Measurements from ENCODE around the gene KSR1.
"Not testable (repeated sequence)": the region's sequence is repeated elsewhere in the genome, so short reads cannot be mapped to it uniquely, and the experiment has no call there.

Gene KSR1

GRCh38 chr17:27420211-27420950 lies 35.9 kb upstream of the KSR1 start:
- Histone ChIP-seq H3K4me3 (ENCODE audit: low read length) (no peak overlapping the region), H3K27me3 (ENCODE audit: insufficient read depth, low read length) (peaks cover 11% of the 10 kb centered on the region), H2AFZ (ENCODE audit: low read depth, low read length) (no peak overlapping the region), H3K36me3 (ENCODE audit: insufficient read depth, low read length) (no peaks in the 10 kb centered on the region), H3K4me1 (ENCODE audit: insufficient read depth, low read length) (no peaks in the 10 kb centered on the region), H3K9me3 (ENCODE audit: low read length) (no peaks in the 10 kb centered on the region)

GRCh38 chr17:27421111-27421510 lies 35.1 kb upstream of the KSR1 start:
- H3K27me3 ChIP-seq (ENCODE audit: insufficient read depth, low read length) = peaks cover 7% of the 10 kb centered on the region
- H2AFZ ChIP-seq (ENCODE audit: low read depth, low read length) = no peak overlapping the region
- H3K9me3 ChIP-seq (ENCODE audit: low read length) = no peaks in the 10 kb centered on the region
- no peaks in the 10 kb centered on the region for H3K4me1 ChIP-seq (ENCODE audit: insufficient read depth, low read length)
- H3K36me3 ChIP-seq (ENCODE audit: insufficient read depth, low read length) = no peaks in the 10 kb centered on the region
- no peak overlapping the region for H3K4me3 ChIP-seq (ENCODE audit: low read length)

GRCh38 chr17:27421626-27422025 lies 34.6 kb upstream of the KSR1 start:
- not testable (repeated sequence) for H3K9me3 ChIP-seq (ENCODE audit: low read length); H3K4me3 ChIP-seq (ENCODE audit: low read length); H3K27me3 ChIP-seq (ENCODE audit: insufficient read depth, low read length); H2AFZ ChIP-seq (ENCODE audit: low read depth, low read length); H3K36me3 ChIP-seq (ENCODE audit: insufficient read depth, low read length); H3K4me1 ChIP-seq (ENCODE audit: insufficient read depth, low read length)

GRCh38 chr17:27422601-27423000 lies 33.6 kb upstream of the KSR1 start:
- Histone ChIP-seq H3K4me1 (ENCODE audit: insufficient read depth, low read length) (no peaks in the 10 kb centered on the region), H3K36me3 (ENCODE audit: insufficient read depth, low read length) (no peaks in the 10 kb centered on the region), H3K9me3 (ENCODE audit: low read length) (no peaks in the 10 kb centered on the region), H3K27me3 (ENCODE audit: insufficient read depth, low read length) (peaks cover 5% of the 10 kb centered on the region), H2AFZ (ENCODE audit: low read depth, low read length) (no peak overlapping the region), H3K4me3 (ENCODE audit: low read length) (no peak overlapping the region)

- Histone ChIP-seq H3K9me3 (ENCODE audit: low read length) (no peaks in the 10 kb centered on the region), H3K36me3 (ENCODE audit: insufficient read depth, low read length) (no peaks in the 10 kb centered on the region), H3K27me3 (ENCODE audit: insufficient read depth, low read length) (peaks cover 4% of the 10 kb centered on the region), H2AFZ (ENCODE audit: low read depth, low read length) (no peak overlapping the region), H3K4me1 (ENCODE audit: insufficient read depth, low read length) (no peaks in the 10 kb centered on the region), H3K4me3 (ENCODE audit: low read length) (no peak overlapping the region)
Observed at GRCh38 chr17:27423651-27424050, 32.6 kb upstream of the KSR1 start.

GRCh38 chr17:27424516-27424915 lies 31.7 kb upstream of the KSR1 start:
- no peaks in the 10 kb centered on the region for H3K4me1 ChIP-seq (ENCODE audit: insufficient read depth, low read length)
- H2AFZ ChIP-seq (ENCODE audit: low read depth, low read length) = no peak overlapping the region
- H3K9me3 ChIP-seq (ENCODE audit: low read length) = no peaks in the 10 kb centered on the region
- H3K4me3 ChIP-seq (ENCODE audit: low read length) = no peak overlapping the region
- no peaks in the 10 kb centered on the region for H3K36me3 ChIP-seq (ENCODE audit: insufficient read depth, low read length)
- no peaks in the 10 kb centered on the region for H3K27me3 ChIP-seq (ENCODE audit: insufficient read depth, low read length)

- Histone ChIP-seq H3K4me3 (ENCODE audit: low read length) (no peak overlapping the region), H3K9me3 (ENCODE audit: low read length) (no peaks in the 10 kb centered on the region), H2AFZ (ENCODE audit: low read depth, low read length) (no peak overlapping the region), H3K4me1 (ENCODE audit: insufficient read depth, low read length) (no peaks in the 10 kb centered on the region), H3K27me3 (ENCODE audit: insufficient read depth, low read length) (no peaks in the 10 kb centered on the region), H3K36me3 (ENCODE audit: insufficient read depth, low read length) (no peaks in the 10 kb centered on the region)
Observed at GRCh38 chr17:27424941-27425340, 31.3 kb upstream of the KSR1 start.

GRCh38 chr17:27425571-27425970 lies 30.7 kb upstream of the KSR1 start:
- H3K36me3 ChIP-seq (ENCODE audit: insufficient read depth, low read length); H3K27me3 ChIP-seq (ENCODE audit: insufficient read depth, low read length); H3K4me3 ChIP-seq (ENCODE audit: low read length); H3K4me1 ChIP-seq (ENCODE audit: insufficient read depth, low read length); H2AFZ ChIP-seq (ENCODE audit: low read depth, low read length); H3K9me3 ChIP-seq (ENCODE audit: low read length): not testable (repeated sequence)

- H3K27me3 ChIP-seq (ENCODE audit: insufficient read depth, low read length) = no peaks in the 10 kb centered on the region
- H3K36me3 ChIP-seq (ENCODE audit: insufficient read depth, low read length) = no peaks in the 10 kb centered on the region
- H3K4me3 ChIP-seq (ENCODE audit: low read length) = no peak overlapping the region
- no peak overlapping the region for H2AFZ ChIP-seq (ENCODE audit: low read depth, low read length)
- H3K4me1 ChIP-seq (ENCODE audit: insufficient read depth, low read length) = no peaks in the 10 kb centered on the region
- no peaks in the 10 kb centered on the region for H3K9me3 ChIP-seq (ENCODE audit: low read length)
Observed at GRCh38 chr17:27425991-27426390, 30.3 kb upstream of the KSR1 start.

- not testable (repeated sequence) for H2AFZ ChIP-seq (ENCODE audit: low read depth, low read length); H3K9me3 ChIP-seq (ENCODE audit: low read length); H3K27me3 ChIP-seq (ENCODE audit: insufficient read depth, low read length); H3K4me1 ChIP-seq (ENCODE audit: insufficient read depth, low read length); H3K4me3 ChIP-seq (ENCODE audit: low read length); H3K36me3 ChIP-seq (ENCODE audit: insufficient read depth, low read length)
Observed at GRCh38 chr17:27426471-27426870, 29.8 kb upstream of the KSR1 start.

GRCh38 chr17:27427166-27427862 lies 28.9 kb upstream of the KSR1 start:
- not testable (repeated sequence) for H3K9me3 ChIP-seq (ENCODE audit: low read length)

GRCh38 chr17:27428781-27429505 lies 27.3 kb upstream of the KSR1 start:
- Histone ChIP-seq H3K4me1 (ENCODE audit: insufficient read depth, low read length) (no peaks in the 10 kb centered on the region), H2AFZ (ENCODE audit: low read depth, low read length) (no peak overlapping the region), H3K4me3 (ENCODE audit: low read length) (no peak overlapping the region), H3K36me3 (ENCODE audit: insufficient read depth, low read length) (no peaks in the 10 kb centered on the region), H3K27me3 (ENCODE audit: insufficient read depth, low read length) (peaks cover 3% of the 10 kb centered on the region), H3K9me3 (ENCODE audit: low read length) (no peaks in the 10 kb centered on the region)

More at GRCh38 chr17:27427166-27427862, 28.9 kb upstream of the KSR1 start:
- H3K4me1 ChIP-seq (ENCODE audit: insufficient read depth, low read length); H3K36me3 ChIP-seq (ENCODE audit: insufficient read depth, low read length); H2AFZ ChIP-seq (ENCODE audit: low read depth, low read length); H3K4me3 ChIP-seq (ENCODE audit: low read length); H3K27me3 ChIP-seq (ENCODE audit: insufficient read depth, low read length): not testable (repeated sequence)

- H3K4me1 ChIP-seq (ENCODE audit: insufficient read depth, low read length) = no peaks in the 10 kb centered on the region
- no peak overlapping the region for H3K4me3 ChIP-seq (ENCODE audit: low read length)
- H3K27me3 ChIP-seq (ENCODE audit: insufficient read depth, low read length) = peaks cover 3% of the 10 kb centered on the region
- H2AFZ ChIP-seq (ENCODE audit: low read depth, low read length) = no peak overlapping the region
- no peaks in the 10 kb centered on the region for H3K36me3 ChIP-seq (ENCODE audit: insufficient read depth, low read length)
- no peaks in the 10 kb centered on the region for H3K9me3 ChIP-seq (ENCODE audit: low read length)
Observed at GRCh38 chr17:27429666-27430382, 26.4 kb upstream of the KSR1 start.

Data from neuron (in vitro differentiated cells).